Hepatocyte (in vitro differentiated cells): ENCODE results near the gene TAF10. TPM values are rescaled to one million over a fixed set of nuclear protein-coding genes. Genes with fewer than 3 reads are reported as not detected.
A peak's percentile ranks its signal among the peaks of the same experiment; 100 is the strongest.

Experiments
- DNase-seq: peaks from one replicate; pipeline ENCODE4 v3.0.0-alpha.2; 2016; ENCODE audit warnings: low spot score
- H2AFZ ChIP-seq: fragments of 200-600 bp; sonication (generic); 2 replicates; pipeline ENCODE4 v1.6.0; 2016; ENCODE audit warnings: antibody characterized with exemption, mild to moderate bottlenecking
- H3K27ac ChIP-seq: fragments of 200-600 bp; sonication (generic); 2 replicates; pipeline ENCODE4 v1.5.1; 2016; ENCODE audit warnings: mild to moderate bottlenecking
- H3K27me3 ChIP-seq: fragments of 200-600 bp; sonication (generic); 2 replicates; pipeline ENCODE4 v1.6.1; 2016
- H3K36me3 ChIP-seq: fragments of 200-600 bp; sonication (generic); replicated peaks from 2 replicates; pipeline ENCODE4 v1.5.1; 2016; ENCODE audit warnings: low read depth; ENCODE audit not compliant: insufficient read depth
- H3K4me1 ChIP-seq: fragments of 200-600 bp; sonication (generic); 2 replicates; pipeline ENCODE4 v1.5.1; 2016; ENCODE audit warnings: mild to moderate bottlenecking, moderate library complexity; ENCODE audit not compliant: insufficient read depth
- H3K4me2 ChIP-seq: fragments of 200-600 bp; sonication (generic); 2 replicates; pipeline ENCODE4 v1.6.0; 2016
- H3K4me3 ChIP-seq: fragments of 200-600 bp; sonication (generic); 2 replicates; pipeline ENCODE4 v1.5.1; 2016; ENCODE audit warnings: mild to moderate bottlenecking
- H3K79me2 ChIP-seq: fragments of 200-600 bp; sonication (generic); 2 replicates; pipeline ENCODE4 v1.6.0; 2017; ENCODE audit warnings: mild to moderate bottlenecking
- H3K9me2 ChIP-seq: fragments of 200-600 bp; sonication (generic); replicated peaks from 2 replicates; pipeline ENCODE4 v1.6.0; 2017; ENCODE audit warnings: mild to moderate bottlenecking; ENCODE audit not compliant: insufficient read depth
- H3K9me3 ChIP-seq: fragments of 200-600 bp; sonication (generic); 2 replicates; pipeline ENCODE4 v1.5.1; 2016; ENCODE audit warnings: low read depth, mild to moderate bottlenecking
- H4K20me1 ChIP-seq: fragments of 200-600 bp; sonication (generic); 2 replicates; pipeline ENCODE4 v1.6.0; 2016; ENCODE audit warnings: mild to moderate bottlenecking; ENCODE audit not compliant: insufficient read depth, poor library complexity, severe bottlenecking
- CTCF ChIP-seq: fragments of 200-600 bp; sonication (generic); IDR thresholded peaks from 2 replicates; pipeline ENCODE4 v1.5.1; 2016; ENCODE audit warnings: antibody characterized with exemption, mild to moderate bottlenecking; ENCODE audit not compliant: poor library complexity
- EZH2 ChIP-seq: fragments of 200-600 bp; sonication (generic); IDR thresholded peaks from 2 replicates; pipeline ENCODE4 v1.6.1; 2016; ENCODE audit warnings: antibody characterized with exemption, mild to moderate bottlenecking, borderline replicate concordance
- EZH2phosphoT487 ChIP-seq: fragments of 200-600 bp; sonication (generic); IDR thresholded peaks from one replicate; pipeline ENCODE4 v1.6.1; 2018; ENCODE audit warnings: antibody characterized with exemption, mild to moderate bottlenecking, low read depth, moderate library complexity; ENCODE audit not compliant: unreplicated experiment, severe bottlenecking
- WGBS: methylation state at CpG from one replicate; pipeline ENCODE4 v1.1.6; 2016; ENCODE audit warnings: low lambda C conversion rate; ENCODE audit errors: missing lambda C conversion rate; 5-methylcytosine and 5-hydroxymethylcytosine counted together
- polyA plus RNA-seq: library from polyadenylated mRNA; unstranded; fragments of >200 nt; fragmentation: Nextera tagmentation; extraction: Ambion mirVana; gene quantifications from 2 replicates; pipeline ENCODE4 v1.2.1, GENCODE V29; 2016
- total RNA-seq: library from RNA; depleted of rRNA; stranded (reverse); fragments of >200 nt; gene quantifications from 2 replicates; pipeline ENCODE4 v1.2.3, GENCODE V29; 2014

The TAF10 gene
- total and polyA plus RNA-seq, 2 experiments from 2014 or later: 33.3 to 295 TPM

DNA sequence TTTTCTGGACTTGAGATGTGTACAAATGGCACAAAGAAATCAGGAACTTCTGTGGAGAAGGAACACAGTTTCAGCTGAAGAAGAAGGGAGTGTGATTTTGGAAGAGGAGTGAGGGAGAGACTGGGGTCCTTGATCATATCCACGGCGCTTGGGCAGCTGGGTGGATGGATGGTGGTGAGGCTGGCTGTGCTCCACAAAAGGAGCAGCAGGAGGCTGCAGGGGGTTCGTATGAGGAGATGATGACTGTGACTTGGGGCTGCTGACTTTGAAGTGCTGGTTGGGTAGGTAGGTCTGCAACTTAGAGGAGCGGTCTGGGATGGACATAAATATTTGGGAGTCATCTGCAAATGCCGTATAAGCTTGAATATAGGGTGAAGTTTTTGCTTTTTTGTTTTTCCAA, 44.9 kb upstream of the TAF10 start:
- Histone ChIP-seq H3K27ac (peak overlapping the region; percentile 87), H4K20me1 (peaks cover 10% of the 10 kb centered on the region), H3K9me3 (no peaks in the 10 kb centered on the region), H3K27me3 (peaks cover 23% of the 10 kb centered on the region), H3K9me2 (no peaks in the 10 kb centered on the region), H3K4me1 (peaks cover 5% of the 10 kb centered on the region), H3K4me3 (peak overlapping the region; percentile 38), H2AFZ (peak overlapping the region; percentile 64), H3K4me2 (peak overlapping the region; percentile 70), H3K79me2 (peaks cover 42% of the 10 kb centered on the region), H3K36me3 (no peaks in the 10 kb centered on the region)
- TF ChIP-seq CTCF (no peak), EZH2 (peak; percentile 41)
- no peak for DNase-seq
- WGBS: 64% methylated on average over 5 of the region's 5 CpGs

DNA sequence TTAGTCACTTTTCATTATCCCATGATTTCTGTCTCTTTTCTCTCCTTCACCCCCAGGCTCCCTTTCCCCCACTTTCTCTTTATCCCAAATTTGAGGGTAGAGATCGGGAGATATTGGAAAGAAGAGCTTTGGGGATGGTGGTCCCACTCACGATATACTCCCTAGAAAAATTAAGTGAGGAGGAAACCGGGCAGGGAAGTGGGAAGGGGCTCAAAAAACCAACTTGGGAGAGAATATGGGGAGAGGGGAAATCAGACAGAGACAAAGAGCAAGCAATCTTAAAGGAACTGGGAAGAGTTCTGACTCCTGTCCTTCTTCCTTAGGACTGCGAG, 44.5 kb upstream of the TAF10 start:
- Histone ChIP-seq H3K9me2 (no peaks in the 10 kb centered on the region), H3K4me2 (peak overlapping the region; percentile 70), H4K20me1 (peaks cover 10% of the 10 kb centered on the region), H3K4me3 (peak overlapping the region; percentile 38), H3K4me1 (peaks cover 5% of the 10 kb centered on the region), H3K79me2 (peaks cover 43% of the 10 kb centered on the region), H3K9me3 (no peaks in the 10 kb centered on the region), H3K36me3 (no peaks in the 10 kb centered on the region), H3K27ac (peak overlapping the region; percentile 87), H2AFZ (peak overlapping the region; percentile 64), H3K27me3 (peaks cover 23% of the 10 kb centered on the region)
- 66% methylated on average over 4 of the region's 4 CpGs for WGBS
- TF ChIP-seq EZH2 (peak; percentile 39), EZH2phosphoT487 (no peak), CTCF (no peak)
- no peak for DNase-seq

GRCh38 chr11:6655790-6656583, 44.0 kb upstream of the TAF10 start, which contains the start of gene DCHS1:
Gene DCHS1, minus strand, starts transcription at chr11:6655809. Its CDS starts 14,196 bp downstream, at chr11:6641613.
- DNase-seq: peak; percentile 53
- H3K9me3 ChIP-seq: no peaks in the 10 kb centered on the region
- H3K79me2 ChIP-seq: peaks cover 43% of the 10 kb centered on the region
- peak within 1 kb of the TSS; percentile 61 for H3K4me3 ChIP-seq
- peaks cover 10% of the 10 kb centered on the region for H4K20me1 ChIP-seq
- no peaks in the 10 kb centered on the region for H3K36me3 ChIP-seq
- no peaks in the 10 kb centered on the region for H3K9me2 ChIP-seq
- TF ChIP-seq EZH2: no peak
- no peak for TF ChIP-seq EZH2phosphoT487
- TF ChIP-seq CTCF: no peak
- peak within 1 kb of the TSS; percentile 87 for H3K27ac ChIP-seq
- H3K27me3 ChIP-seq: peaks cover 23% of the 10 kb centered on the region
- peaks cover 5% of the 10 kb centered on the region for H3K4me1 ChIP-seq
- peak within 1 kb of the TSS; percentile 86 for H3K4me2 ChIP-seq
- H2AFZ ChIP-seq: peak within 1 kb of the TSS; percentile 64
- 13% methylated on average over 6 of the region's 56 CpGs for WGBS
